Panc1 (cell line): ENCODE results near the gene PRPS1. TPM values are rescaled to one million over a fixed set of nuclear protein-coding genes. Genes with fewer than 3 reads are reported as not detected.

Experiments
- total RNA-seq: library from RNA; stranded (reverse); gene quantifications from one replicate; pipeline ENCODE4 v1.2.1, GENCODE V29; 2021; ENCODE audit not compliant: unreplicated experiment

PRPS1 gene
- total RNA-seq, 1 experiment from 2014 or later: 152 TPM

Other genes with a start within 250 kb of the PRPS1 start
- gene FRMPD3, start 178.9 kb upstream of the PRPS1 start, total RNA-seq: 0.31 TPM
- gene TSC22D3, start 147.3 kb downstream of the PRPS1 start, total RNA-seq: 7.2 TPM
- not detected for gene NCBP2L, start 149.2 kb downstream of the PRPS1 start, total RNA-seq
- gene MID2, start 197.4 kb downstream of the PRPS1 start, total RNA-seq: 24.7 TPM